SK-N-SH treated with all-trans-retinoic acid at 6 μM for 48 hours (cell line): ENCODE results near the gene SYPL1.

Source experiments
- ARNTL ChIP-seq: fragments of 450-650 bp; formaldehyde crosslinking; IDR thresholded peaks from 2 replicates; pipeline ENCODE4 v1.5.0; 2020; ENCODE audit warnings: low read depth, mild to moderate bottlenecking, moderate library complexity, borderline replicate concordance
- GLIS3 ChIP-seq: fragments of 250-450 bp; sonication (Bioruptor Pico); IDR thresholded peaks from 2 replicates; pipeline ENCODE4 v1.5.0; 2020; ENCODE audit warnings: mild to moderate bottlenecking, moderate library complexity
- PPARA ChIP-seq: fragments of 250-450 bp; sonication (Bioruptor Pico); IDR thresholded peaks from 2 replicates; pipeline ENCODE4 v1.5.0; 2020; ENCODE audit warnings: mild to moderate bottlenecking, borderline replicate concordance
- ZC3H10 ChIP-seq: fragments of 250-450 bp; sonication (Bioruptor Pico); IDR thresholded peaks from 2 replicates; pipeline ENCODE4 v1.5.1; 2021; ENCODE audit warnings: mild to moderate bottlenecking, moderate library complexity
- ZNF8 ChIP-seq: fragments of 450-650 bp; formaldehyde crosslinking; IDR thresholded peaks from 2 replicates; pipeline ENCODE4 v1.5.0; 2020; ENCODE audit warnings: mild to moderate bottlenecking, moderate library complexity

DNA sequence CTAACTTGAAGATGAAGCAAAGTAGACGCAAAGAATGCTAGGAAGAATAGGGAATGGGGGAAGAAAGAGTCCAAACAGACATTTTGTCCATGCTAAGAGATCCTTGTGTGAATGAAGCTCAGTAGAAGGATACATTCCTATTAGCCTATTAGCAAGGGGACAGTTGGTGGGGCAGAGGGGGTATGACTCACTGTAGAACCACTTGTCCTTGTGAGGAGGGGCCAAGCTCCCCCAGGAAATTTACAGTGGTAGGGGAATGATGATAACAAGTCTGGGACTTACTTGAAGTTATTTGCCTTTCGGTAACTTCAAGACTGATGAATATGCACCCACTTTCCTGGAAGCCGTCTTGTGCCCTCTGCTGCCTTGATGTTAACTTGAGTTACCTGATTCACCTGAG lies 17.2 kb upstream of the SYPL1 start:
- TF ChIP-seq ZC3H10 (CRISPR knock-in tag) (no peak), ARNTL (CRISPR knock-in tag) (no peak), PPARA (CRISPR knock-in tag) (no peak), ZNF8 (CRISPR knock-in tag) (no peak), GLIS3 (CRISPR knock-in tag) (no peak)
